ENCODE measurements around the gene OR56A5.

Gene OR56A5

GRCh38 chr11:5933116-5933515 is 35.2 kb downstream of the OR56A5 start:
- FAIRE-seq: no peak

DNA sequence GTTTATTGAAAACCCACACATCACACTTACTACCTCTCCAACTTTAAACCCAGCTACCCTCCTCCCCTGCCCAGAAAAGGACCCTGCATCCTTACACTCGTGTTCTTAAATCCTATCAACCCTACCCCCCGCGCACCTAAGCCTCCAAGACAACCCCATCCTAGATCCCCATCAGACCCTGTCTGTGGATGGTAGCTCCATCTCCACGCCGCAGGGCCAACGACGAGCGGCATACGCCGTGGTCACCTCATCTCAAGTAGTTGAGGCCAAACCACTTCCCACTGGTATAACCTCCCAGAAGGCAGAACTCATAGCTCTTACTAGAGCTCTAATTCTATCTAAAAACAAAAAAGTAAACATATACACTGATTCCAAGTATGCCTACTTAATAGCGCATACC is 35.6 kb downstream of the OR56A5 start:
- no peak for FAIRE-seq

More at GRCh38 chr11:5933116-5933515, 35.2 kb downstream of the OR56A5 start:
- no peak for DNase-seq (ENCODE audit: low spot score)

GRCh38 chr11:5931061-5931460 is 37.2 kb downstream of the OR56A5 start:
- DNase-seq (ENCODE audit: low spot score) (no peak), FAIRE-seq (no peak)

More for the DNA sequence above, 35.6 kb downstream of the OR56A5 start:
- DNase-seq (ENCODE audit: low spot score): no peak

DNA sequence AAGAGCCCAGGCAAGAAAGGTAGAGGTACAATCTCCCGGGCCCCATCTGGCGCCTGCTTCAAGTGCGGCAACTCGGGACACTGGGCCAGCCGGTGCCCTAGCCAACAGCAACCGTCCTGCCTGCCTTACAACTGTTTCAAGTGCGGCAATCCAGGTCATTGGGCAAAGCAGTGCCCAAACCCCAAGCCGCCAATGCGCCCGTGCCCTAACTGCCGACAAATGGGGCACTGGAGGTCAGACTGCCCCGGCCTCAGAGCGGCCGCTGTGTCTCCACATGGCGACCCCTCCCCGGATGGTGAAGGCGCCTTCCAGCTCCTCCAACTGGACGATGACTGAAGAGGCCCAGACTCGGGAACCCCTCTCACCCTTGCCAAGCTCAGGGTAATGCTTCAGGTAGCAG is 37.7 kb downstream of the OR56A5 start:
- DNase-seq (ENCODE audit: low spot score) (no peak), FAIRE-seq (no peak)

- FAIRE-seq: peak; percentile 20
- no peak for DNase-seq (ENCODE audit: low spot score)
These were observed 38.5 kb downstream of the OR56A5 start for GRCh38 chr11:5929571-5930368.

- FAIRE-seq: no peak
- no peak for DNase-seq (ENCODE audit: low spot score)
These were observed 39.5 kb downstream of the OR56A5 start for GRCh38 chr11:5928811-5929210.

- DNase-seq (ENCODE audit: low spot score) (no peak), FAIRE-seq (no peak)
These were observed 40.0 kb downstream of the OR56A5 start for GRCh38 chr11:5928271-5928670.

DNA sequence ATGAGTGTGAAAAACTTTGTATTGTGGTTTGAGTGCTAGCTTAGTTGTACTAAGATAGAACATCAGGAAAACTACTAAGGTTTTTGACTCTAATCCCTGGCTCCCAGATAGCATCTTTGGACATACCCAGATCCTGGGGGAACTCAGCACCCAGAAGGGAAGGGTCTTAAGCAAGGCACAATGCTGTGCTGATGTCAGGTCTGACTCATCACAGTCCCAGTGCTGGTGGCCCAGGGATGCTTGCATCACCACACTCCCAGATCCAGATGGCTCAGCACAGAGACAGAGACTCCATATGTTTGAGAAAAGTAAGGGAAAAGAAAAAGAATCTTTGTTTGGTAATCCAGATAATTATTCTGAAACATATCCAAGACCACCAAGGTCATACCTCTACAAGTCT is 44.5 kb downstream of the OR56A5 start:
- no peak for DNase-seq (ENCODE audit: low spot score)
- no peak for FAIRE-seq

DNA sequence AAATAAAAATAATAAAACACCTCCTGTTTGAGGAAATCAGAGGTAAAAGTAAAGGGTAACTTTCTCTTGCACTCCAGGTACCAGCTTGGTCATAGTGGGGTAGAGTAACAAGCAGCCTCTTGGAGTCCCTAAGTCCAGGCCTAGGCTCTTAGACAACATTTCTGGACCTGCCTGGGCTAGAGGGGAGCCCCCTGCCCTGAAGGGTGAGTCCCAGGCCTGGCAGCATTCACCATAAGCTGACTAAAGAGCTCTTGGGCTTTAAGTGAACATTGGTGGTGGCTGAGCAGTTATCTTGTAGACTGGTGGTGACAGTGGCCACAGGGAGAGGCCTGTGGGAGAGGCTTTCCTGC is 44.9 kb downstream of the OR56A5 start:
- DNase-seq (ENCODE audit: low spot score) (no peak), FAIRE-seq (no peak)

GRCh38 chr11:5922749-5923426 is 45.4 kb downstream of the OR56A5 start:
- DNase-seq (ENCODE audit: low spot score) (peak; percentile 48), FAIRE-seq (no peak)
